Effector CD8-positive, alpha-beta T cell (primary cell): ENCODE measurements around the gene GCH1.
A peak's percentile ranks its signal among the peaks of the same experiment; 100 is the strongest.
"Not testable (repeated sequence)": the region's sequence is repeated elsewhere in the genome, so short reads cannot be mapped to it uniquely, and the experiment has no call there.

Experiments used
- DNase-seq: peaks from one replicate; lab custom pipeline; 2025; lab: John Stamatoyannopoulos, UW

Gene GCH1

GRCh38 chr14:54908973-54909372 is 6.3 kb upstream of the GCH1 start:
- not testable (repeated sequence) for DNase-seq

DNA sequence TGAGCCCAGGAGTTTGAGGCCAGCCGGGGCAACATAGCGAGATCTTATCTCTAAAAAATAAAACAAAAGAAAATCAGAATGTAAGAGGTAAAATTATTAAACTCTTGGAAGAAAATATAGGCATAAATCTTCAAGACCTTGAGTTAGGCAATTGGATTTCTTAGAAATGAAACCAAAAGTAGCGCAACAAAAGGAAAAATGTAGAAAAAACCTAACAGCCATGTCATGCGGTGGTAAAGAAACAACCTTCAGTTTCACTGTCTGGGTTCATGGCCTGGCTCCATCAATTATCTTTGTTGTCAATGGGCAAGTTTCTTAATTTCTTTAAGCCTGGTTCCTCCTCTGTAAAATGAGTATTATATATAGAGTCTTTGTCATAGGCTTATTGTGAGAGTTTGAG is 5.6 kb upstream of the GCH1 start:
- no peak for DNase-seq

DNA sequence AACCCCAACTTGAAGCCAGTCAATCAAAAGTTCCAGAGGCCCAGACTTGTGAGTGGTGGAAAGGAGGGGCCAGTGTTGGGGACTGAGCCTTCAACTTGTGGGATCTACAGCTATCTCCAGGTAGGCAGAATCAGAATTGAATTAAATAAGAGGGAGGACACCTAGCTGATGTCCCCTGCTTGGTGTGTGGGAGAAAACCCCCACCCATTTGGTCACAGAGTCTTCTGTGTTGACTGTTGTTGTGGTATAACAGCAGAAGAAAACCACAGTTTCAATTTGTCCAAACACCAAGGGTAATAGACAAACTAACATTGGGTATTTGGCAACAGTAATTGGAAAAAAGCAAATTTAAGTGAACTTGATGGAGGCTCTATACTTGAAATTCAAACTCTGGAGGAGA is 3.4 kb upstream of the GCH1 start:
- no peak for DNase-seq

DNA sequence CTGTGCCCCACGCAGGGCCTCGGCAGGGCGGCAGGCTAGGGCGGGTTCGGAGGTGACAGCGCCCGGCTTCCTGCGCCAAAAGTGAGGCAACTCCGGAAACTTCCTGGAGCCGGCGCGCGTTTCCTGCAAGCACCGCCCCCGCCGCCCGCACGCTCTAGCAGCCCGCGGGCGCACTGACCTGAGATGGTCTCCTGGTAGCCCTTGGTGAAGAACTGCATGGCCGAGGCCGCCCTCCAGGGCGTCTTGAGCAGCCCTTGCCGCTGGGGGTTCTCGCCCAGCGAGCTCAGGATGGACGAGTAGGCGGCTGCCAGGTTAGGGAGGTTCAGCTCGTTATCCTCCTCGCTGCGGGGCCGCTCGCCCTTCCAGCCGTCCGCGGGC is 494 bp downstream of the GCH1 start:
- DNase-seq = peak; percentile 62

GRCh38 chr14:54901380-54902142 is 1.1 kb downstream of the GCH1 start:
- DNase-seq = no peak

DNA sequence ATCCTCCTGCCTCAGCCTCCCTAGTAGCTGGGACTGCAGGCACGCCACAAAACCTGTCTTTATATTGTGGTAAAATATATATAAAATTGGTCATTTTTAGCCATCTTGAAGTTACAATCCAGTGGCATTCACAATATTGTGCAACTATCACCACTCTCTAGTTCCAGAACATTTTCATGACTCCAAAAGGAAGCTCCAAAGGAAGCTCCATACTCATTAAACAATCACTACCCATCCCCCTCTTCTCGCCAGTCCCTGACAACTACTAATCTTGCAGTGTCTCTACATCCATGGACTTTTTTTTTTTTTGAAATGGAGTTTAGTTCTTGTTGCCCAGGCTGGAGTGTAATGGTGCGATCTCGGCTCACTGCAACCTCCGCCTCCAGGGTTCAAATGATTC is 3.1 kb downstream of the GCH1 start:
- DNase-seq = no peak

GRCh38 chr14:54897809-54898555 is 4.6 kb downstream of the GCH1 start:
- DNase-seq = not testable (repeated sequence)

DNA sequence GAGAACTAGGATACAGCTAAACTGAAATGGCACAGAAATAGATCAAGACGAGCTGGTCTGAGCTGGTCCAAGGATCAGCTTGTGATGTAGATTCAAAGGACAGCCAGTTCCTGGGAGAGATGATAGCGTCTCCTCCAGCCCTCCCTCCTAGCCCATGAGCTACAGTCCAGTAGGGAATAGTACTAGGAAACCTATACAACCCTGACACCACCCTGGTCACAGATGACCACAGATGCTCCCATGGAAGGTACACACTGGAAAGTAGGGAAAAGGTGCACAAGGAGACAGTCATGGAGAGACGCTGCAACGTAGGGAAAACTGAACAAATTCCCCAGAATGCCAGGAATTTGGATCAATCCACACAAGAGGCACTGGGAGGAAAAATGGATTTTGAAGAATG is 6.9 kb downstream of the GCH1 start:
- no peak for DNase-seq

- no peak for DNase-seq
Measured at GRCh38 chr14:54894995-54895394, 7.6 kb downstream of the GCH1 start.

DNA sequence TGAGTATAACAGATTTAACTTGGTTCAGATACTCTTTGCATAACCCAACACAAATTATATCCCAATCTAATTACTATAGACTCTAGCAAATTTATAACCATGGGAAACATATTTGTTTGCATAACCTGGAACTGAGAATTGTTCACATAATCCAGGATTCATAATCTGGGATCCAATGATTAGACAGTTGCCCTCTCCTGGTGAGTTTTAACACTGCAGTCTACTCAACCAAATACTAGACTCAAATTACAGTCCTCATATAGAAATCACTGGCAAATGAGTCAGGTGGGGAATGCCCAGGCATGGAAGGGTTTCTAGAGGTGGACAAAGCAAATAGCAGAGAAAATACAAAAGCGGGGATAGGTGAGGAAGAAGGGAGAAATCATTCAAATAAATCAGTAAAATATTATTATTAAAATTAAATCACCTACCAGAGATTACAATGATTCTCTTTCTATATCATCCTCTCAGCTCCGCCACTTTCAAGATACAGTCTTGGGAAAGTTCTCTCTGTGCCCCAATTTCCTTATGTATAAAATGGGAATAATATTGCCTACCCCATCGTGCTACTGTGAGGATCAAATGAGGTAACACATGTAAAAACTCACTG is 9.4 kb downstream of the GCH1 start:
- DNase-seq = no peak

- no peak for DNase-seq
Measured at GRCh38 chr14:54891471-54892245, 11.0 kb downstream of the GCH1 start.

DNA sequence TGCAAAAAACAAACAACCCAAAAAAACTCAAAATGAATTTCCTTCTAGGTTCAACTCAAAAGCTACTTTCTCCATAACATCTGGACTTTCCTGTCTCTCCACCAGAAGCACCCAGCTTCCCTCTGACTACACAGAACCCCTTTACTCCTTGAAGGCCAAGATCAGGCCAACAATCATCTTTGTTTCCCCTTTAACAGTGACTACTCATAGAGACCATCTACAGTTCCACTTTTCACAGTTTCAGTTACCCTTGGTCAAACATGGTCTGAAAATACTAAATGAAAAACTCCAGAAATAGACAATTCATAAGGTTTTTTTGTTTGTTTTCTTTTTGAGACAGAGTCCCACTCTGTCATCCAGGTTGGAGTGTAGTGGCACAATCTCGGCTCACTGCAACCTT is 11.8 kb downstream of the GCH1 start:
- DNase-seq = no peak

DNA sequence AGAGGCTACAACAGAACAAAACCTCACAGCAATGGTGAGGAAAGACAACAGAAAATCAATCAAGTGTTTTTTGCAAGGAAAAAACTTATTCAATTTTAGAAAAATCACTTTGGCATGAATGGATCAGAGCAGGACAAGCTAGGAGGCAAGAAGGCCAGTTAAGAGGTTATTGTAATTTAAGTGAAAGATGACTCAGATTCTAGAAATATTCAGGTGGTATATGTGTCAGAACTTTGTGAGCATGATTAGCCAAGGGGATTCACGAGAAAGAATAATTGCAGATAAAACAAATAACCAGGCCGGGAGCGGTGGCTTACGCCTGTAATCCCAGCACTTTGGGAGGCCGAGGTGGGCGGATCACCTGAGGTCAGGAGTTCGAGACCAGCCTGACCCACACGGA is 12.7 kb downstream of the GCH1 start:
- DNase-seq = no peak

GRCh38 chr14:54882521-54882920 is 20.1 kb downstream of the GCH1 start:
- no peak for DNase-seq

DNA sequence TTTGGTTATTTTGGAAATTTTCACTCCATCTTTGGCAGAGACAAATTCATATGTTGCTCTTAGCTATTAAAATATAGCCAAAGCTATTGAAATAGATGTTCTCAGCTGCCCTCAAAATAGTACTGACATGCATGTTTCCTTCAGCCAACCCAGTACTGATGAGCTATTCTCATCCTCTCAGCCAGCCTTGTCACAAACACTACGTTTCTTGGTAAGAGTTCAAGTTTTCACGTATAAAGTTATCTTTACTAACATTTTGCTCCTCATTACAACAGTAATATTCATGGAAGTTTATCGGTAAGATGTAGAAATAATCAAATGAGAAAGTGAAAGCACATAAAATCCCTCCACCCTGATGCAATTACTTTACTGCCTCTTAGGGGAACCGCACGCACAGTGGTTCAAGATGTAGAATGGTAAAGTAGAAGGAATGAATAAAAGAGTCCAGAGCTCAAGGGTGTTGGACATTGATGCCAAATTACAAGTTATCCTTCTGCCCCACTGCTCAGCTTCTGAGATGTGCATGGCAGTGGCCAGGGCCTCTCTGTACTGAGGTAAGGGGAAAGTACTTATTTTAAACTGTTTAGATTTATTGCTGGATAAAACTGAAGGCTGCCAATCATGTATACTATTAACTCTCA is 20.7 kb downstream of the GCH1 start:
- DNase-seq = no peak

- DNase-seq = no peak
Measured at GRCh38 chr14:54881235-54881760, 21.3 kb downstream of the GCH1 start.

GRCh38 chr14:54877703-54878021 is 25.0 kb downstream of the GCH1 start:
- DNase-seq = no peak

- no peak for DNase-seq
Measured at GRCh38 chr14:54877015-54877702, 25.5 kb downstream of the GCH1 start.

GRCh38 chr14:54875648-54876047 is 27.0 kb downstream of the GCH1 start:
- not testable (repeated sequence) for DNase-seq

GRCh38 chr14:54870154-54871090 is 32.2 kb downstream of the GCH1 start:
- DNase-seq = not testable (repeated sequence)
